Stimulated activated CD8-positive, alpha-beta memory T cell treated with anti-CD3 and anti-CD28 coated beads, Interleukin-12 subunit alpha, Interleukin-12 subunit beta, amount 100 ng/mL, for 24 hours (primary cell): ENCODE results near the gene CDCP2.

Experiments used
- DNase-seq: peaks from one replicate; pipeline ENCODE4 v3.0.0-alpha.2; 2020; ENCODE audit errors: extremely low read depth

The CDCP2 gene

GRCh38 chr1:54091666-54092065 lies 61.1 kb downstream of the CDCP2 start:
- no peak for DNase-seq

GRCh38 chr1:54088385-54088784 lies 64.4 kb downstream of the CDCP2 start:
- no peak for DNase-seq

- DNase-seq, result no peak
Measured at GRCh38 chr1:54086754-54087153, 66.0 kb downstream of the CDCP2 start.

GRCh38 chr1:54084794-54085193 lies 68.0 kb downstream of the CDCP2 start:
- no peak for DNase-seq
